B cell (primary cell): ENCODE data around the gene RETN.

Experiments
- EZH2 ChIP-seq: IDR thresholded peaks from 2 replicates; pipeline ENCODE4 v1.6.1; 2012; ENCODE audit warnings: borderline replicate concordance, low read depth, mild to moderate bottlenecking, moderate library complexity, low read length; ENCODE audit not compliant: insufficient read depth, poor library complexity, severe bottlenecking
- TF ChIP-seq, protein P1 (sequence below): fragments of 200-600 bp; IDR thresholded peaks from one replicate; pipeline ENCODE4 v1.8.0; 2022; ENCODE audit warnings: antibody characterized with exemption, mild to moderate bottlenecking

DNA sequence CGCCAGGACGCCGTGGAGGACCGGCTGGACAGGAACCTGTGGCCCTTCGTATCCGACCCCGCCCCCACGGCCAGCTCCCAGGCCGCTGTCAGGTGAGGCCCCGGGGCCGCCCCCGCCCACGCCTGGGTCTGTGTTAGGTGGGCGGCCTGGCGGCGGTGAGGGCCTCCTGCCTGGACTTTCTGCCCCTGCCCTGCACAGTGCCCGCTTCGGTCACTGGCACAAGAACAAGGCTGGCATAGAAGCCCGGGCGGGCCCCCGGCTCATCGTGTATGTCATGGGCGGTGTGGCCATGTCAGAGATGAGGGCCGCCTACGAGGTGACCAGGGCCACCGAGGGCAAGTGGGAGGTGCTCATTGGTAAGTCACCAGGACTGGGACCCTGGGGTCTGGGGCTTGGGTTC, 21.7 kb upstream of the RETN start:
- TF ChIP-seq, protein P1, sequence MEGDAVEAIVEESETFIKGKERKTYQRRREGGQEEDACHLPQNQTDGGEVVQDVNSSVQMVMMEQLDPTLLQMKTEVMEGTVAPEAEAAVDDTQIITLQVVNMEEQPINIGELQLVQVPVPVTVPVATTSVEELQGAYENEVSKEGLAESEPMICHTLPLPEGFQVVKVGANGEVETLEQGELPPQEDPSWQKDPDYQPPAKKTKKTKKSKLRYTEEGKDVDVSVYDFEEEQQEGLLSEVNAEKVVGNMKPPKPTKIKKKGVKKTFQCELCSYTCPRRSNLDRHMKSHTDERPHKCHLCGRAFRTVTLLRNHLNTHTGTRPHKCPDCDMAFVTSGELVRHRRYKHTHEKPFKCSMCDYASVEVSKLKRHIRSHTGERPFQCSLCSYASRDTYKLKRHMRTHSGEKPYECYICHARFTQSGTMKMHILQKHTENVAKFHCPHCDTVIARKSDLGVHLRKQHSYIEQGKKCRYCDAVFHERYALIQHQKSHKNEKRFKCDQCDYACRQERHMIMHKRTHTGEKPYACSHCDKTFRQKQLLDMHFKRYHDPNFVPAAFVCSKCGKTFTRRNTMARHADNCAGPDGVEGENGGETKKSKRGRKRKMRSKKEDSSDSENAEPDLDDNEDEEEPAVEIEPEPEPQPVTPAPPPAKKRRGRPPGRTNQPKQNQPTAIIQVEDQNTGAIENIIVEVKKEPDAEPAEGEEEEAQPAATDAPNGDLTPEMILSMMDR = no peak
- no peak for TF ChIP-seq EZH2
